ENCODE results near the gene NDNF. TPM values are rescaled to one million over a fixed set of nuclear protein-coding genes. Genes with fewer than 3 reads are reported as not detected.

NDNF gene
- polyA plus RNA-seq, 1 of the 3 experiments (the other 2 are of a cell fraction): not detected

GRCh38 chr4:121091941-121092340 lies 19.6 kb upstream of the NDNF start (continued):
- TF ChIP-seq USF1 (IDR thresholded peaks at IDR 0.05; ENCODE audit: borderline replicate concordance, low read depth) (no peak), FOXJ3 (CRISPR knock-in tag; IDR thresholded peaks at IDR 0.05) (no peak)

GRCh38 chr4:121088867-121089266 lies 16.5 kb upstream of the NDNF start:
- DNase-seq: no peak
- H3K36me3 ChIP-seq (replicated peaks in 1 of 2; ENCODE audit: control insufficient read depth in 1 of 2, insufficient read depth in 2 of 2, low read length in 1 of 2): no peaks in the 10 kb centered on the region
- no peaks in the 10 kb centered on the region for H3K9me2 ChIP-seq
- no peaks in the 10 kb centered on the region for H4K20me1 ChIP-seq (ENCODE audit: insufficient read depth)
- no peaks in the 10 kb centered on the region for H3K4me1 ChIP-seq (ENCODE audit: control insufficient read depth in 1 of 2, insufficient read depth in 2 of 2, low read depth in 1 of 2, low read length in 1 of 2)
- no peak overlapping the region for H3K4me3 ChIP-seq (ENCODE audit: low read depth in 2 of 2, low read length in 1 of 2)
- H3K4me2 ChIP-seq: no peak overlapping the region
- no peak overlapping the region for H3K27ac ChIP-seq (ENCODE audit: low read depth in 2 of 2, low read length in 1 of 2)
- no peaks in the 10 kb centered on the region for H3F3A ChIP-seq (replicated peaks; ENCODE audit: insufficient read depth)
- no peaks in the 10 kb centered on the region for H3K9me3 ChIP-seq
- H3K79me2 ChIP-seq (ENCODE audit: insufficient read depth): no peaks in the 10 kb centered on the region
- WGBS (ENCODE audit: low lambda C conversion rate): 68% methylated on average over 4 of the region's 4 CpGs
- H3K27me3 ChIP-seq (ENCODE audit: insufficient read depth): no peaks in the 10 kb centered on the region
- ChIA-PET CTCF (interaction anchor here (2.3 kb wide), 1 partner anchor 21 kb away, joined by 8 read pairs; no protein-coding TSS in a partner anchor), POLR2A (no interaction called here)
- TF ChIP-seq RFX5 (IDR thresholded peaks at IDR 0.05; ENCODE audit: low read length) (no peak), CTCF (IDR thresholded peaks at IDR 0.05) (no peak), NFIC (IDR thresholded peaks at IDR 0.05; ENCODE audit: borderline replicate concordance) (no peak), PBX3 (IDR thresholded peaks at IDR 0.05) (no peak), FOSL2 (IDR thresholded peaks at IDR 0.05; ENCODE audit: borderline replicate concordance, low read depth) (no peak), USF2 (IDR thresholded peaks at IDR 0.05; ENCODE audit: borderline replicate concordance, low read depth, low read length) (no peak), GABPA (IDR thresholded peaks at IDR 0.05; ENCODE audit: low read depth) (no peak), CHD2 (IDR thresholded peaks at IDR 0.05; ENCODE audit: low read length, partially characterized antibody) (no peak), FOXM1 (IDR thresholded peaks at IDR 0.05; ENCODE audit: low read depth) (no peak), MEF2A (IDR thresholded peaks at IDR 0.05; ENCODE audit: borderline replicate concordance, low read depth) (no peak), JUND (IDR thresholded peaks at IDR 0.05) (no peak), IRF3 (IDR thresholded peaks at IDR 0.05; ENCODE audit: low read depth, low read length) (no peak), FOXJ3 (CRISPR knock-in tag; IDR thresholded peaks at IDR 0.05) (no peak), SMC3 (IDR thresholded peaks at IDR 0.05; ENCODE audit: low read depth, low read length) (no peak), SIN3A (IDR thresholded peaks at IDR 0.05; ENCODE audit: borderline replicate concordance, low read depth, low read length) (no peak), TCF12 (IDR thresholded peaks at IDR 0.05) (no peak)
- H3K9ac ChIP-seq: no peak overlapping the region
- no peak overlapping the region for H2AFZ ChIP-seq (ENCODE audit: low read depth)
